Endothelial cell of hepatic sinusoid (primary cell): ENCODE data around the gene CIZ1.

Source experiments
- in situ Hi-C: cut with HindIII; loops from 2 replicates; pipeline ENCODE4 v1.10.0; 2017; ENCODE audit warnings: low sequenced_read_pairs

Gene CIZ1

DNA sequence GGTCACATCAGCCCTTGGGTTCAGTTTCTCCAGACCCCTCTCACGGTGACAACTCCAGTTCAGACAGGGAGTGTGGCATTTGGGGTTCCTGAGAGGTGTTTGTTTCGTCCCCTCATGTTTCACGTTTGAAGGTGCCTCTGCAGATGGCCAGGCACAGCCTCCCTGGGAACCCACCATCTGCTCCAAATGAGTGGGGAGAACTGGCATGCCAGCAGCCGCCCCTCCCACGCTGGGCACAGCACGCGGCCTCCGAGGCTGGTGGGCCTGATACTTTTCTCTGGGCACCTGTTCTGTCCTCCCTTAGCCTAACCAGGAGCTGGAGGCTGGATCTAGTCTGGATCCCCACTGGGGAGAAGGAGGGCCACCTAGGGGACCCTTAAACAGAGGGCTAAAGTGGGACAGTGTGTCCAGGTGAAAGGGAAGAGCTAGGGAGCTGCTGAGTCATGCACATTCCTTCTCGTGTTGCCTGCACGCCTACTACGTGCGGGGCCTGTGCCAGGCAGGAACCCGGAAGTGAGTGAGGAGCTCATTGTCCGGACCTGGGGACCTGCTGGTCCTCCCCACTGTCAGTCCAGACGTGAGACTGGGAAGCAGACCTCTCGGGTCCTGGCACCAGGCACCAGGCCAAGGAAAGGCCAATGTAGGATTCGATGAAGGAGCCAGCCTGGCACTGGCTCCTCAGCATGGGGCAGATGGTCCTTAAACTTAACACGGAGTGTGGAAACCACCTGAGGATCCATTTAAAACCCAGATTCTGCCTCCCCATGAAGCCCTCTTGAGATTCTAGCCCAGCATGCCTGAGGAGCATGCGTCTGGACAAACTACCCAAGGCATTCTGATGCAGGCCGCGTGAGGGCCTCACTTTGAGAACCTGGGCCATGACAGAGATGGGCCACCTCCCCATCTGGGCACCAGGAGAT is 23.5 kb upstream of the CIZ1 start:
- in situ Hi-C loops: no loop called here

DNA sequence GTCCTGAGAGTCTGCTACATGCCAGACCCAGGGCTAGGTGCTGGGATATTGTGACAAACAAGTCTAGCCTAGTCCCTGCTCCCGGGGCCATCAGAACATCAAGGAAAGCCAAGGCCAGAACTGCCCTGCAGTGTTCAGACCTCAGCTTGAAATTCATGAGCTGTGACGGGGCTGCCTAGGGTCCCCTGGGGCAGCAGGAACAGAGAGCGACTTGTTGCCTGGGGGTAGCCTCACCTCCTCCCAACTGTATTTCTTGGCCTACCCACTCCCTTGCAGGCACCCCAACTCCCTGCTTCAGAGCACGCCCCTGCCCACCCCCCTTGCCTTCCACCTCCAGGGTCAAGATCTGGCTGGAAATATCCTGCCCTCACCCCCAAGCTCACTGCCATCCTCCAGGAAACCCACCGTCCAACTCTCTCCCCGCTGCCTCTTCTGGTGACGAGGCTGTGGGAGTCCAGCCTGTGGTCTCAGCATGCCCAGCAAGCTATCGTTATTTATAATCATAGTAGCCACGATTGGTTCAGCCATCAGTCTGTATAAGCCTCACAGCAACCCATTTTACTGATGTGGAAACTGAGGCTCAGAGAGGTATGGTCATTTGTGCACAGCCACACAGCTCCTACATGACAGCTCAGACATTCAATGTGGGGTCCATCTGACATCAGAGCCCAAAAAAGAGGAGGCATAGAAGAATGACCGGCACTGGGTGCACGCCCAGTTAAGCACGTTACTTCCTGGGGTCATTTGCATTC is 22.6 kb upstream of the CIZ1 start:
- in situ Hi-C loops: no loop called here

GRCh38 chr9:128211981-128212281 is 20.6 kb upstream of the CIZ1 start:
- in situ Hi-C loops: no loop called here

DNA sequence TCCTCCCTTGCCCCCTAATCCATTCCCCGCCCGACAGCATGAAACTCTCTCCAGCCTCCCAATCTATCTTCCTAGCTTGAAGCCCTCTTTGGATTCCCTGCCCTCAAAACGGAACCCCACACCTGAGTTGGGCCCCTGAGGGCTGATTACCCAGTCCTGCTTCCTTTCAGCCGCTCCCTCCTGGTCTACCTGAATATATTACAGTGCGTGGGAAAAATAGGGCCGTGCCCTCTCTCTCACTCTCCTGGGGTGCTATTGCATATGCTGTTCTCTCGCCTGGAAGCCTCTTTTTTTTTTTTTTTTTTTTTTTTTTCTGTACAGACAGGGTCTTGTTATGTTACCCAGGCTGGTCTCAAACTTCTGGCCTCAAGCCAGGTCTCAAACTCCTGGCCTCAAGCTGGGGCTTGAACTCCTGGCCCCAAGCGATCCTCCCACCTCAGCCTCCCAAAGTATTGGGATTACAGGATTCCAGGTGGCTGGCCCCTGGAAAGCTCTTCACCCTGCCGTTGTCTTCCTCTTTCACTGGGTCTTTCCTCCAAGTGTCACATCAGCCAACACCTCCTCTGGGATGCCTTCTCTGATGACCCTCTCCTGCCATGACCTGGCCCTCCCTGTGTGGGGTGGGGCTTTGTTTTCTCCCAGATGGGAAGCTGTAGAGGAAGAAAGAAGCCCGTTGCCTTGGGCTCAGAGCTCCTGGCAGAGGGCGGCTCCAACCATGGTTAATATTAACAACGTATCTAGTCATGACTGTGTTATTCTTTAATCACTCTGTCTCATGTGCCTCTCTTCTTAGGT is 20.0 kb upstream of the CIZ1 start:
- in situ Hi-C loops: no loop called here

GRCh38 chr9:128208946-128209669 is 17.7 kb upstream of the CIZ1 start:
- in situ Hi-C loops: no loop called here

DNA sequence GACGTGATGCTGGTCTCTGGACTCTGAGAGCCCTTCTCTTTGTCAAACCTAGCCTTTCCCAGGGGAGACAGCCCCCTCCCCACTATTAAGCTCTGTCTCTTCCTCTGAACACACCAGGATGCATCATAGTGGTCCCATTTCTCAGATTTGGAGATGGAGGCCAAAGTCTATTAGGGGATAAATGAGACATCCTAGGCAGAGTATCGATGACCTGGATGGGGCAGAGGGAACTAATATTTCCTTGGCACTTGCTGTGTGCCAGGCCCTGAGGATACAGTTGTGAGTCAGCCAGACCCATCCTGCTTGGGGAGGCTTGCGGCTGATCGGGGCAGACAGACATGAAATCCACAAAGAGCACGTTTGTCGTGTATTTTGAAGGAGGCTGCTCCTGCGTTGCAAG is 17.0 kb upstream of the CIZ1 start:
- in situ Hi-C loops: no loop called here

GRCh38 chr9:128206916-128207910 is 15.8 kb upstream of the CIZ1 start:
- in situ Hi-C loops: no loop called here

GRCh38 chr9:128206484-128206883 is 15.1 kb upstream of the CIZ1 start:
- in situ Hi-C loops: no loop called here

DNA sequence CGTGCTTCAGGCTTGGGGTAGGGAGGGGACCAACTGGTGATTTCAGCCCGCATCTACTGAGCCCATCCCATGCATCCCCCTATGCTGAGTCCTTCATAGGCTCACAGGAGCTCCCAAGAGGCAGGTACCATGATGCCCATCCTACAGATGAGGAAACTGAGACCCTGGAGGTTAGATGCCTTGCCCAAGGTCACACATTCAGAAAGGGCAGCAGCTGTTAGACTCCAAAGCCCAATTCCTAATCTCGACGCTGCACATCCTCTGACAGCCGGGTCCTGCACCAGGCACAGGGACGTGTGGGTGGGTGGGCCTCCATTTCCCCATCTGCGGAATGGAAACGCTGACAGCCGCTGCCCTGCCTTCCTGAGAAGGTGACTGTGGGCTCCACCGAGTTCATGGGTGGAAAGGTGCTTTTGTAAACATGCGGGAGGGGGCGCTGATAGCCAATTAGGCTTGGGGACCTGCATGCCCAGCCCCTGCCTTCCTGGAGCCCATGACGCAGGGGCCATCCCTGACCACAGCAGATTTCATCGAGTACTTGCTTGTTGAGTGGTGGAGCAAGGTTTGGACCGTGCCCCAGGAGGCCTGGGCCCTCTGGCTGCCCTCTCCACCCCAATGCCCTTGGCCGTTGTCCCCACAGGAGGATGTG is 14.0 kb upstream of the CIZ1 start:
- in situ Hi-C loops: no loop called here

DNA sequence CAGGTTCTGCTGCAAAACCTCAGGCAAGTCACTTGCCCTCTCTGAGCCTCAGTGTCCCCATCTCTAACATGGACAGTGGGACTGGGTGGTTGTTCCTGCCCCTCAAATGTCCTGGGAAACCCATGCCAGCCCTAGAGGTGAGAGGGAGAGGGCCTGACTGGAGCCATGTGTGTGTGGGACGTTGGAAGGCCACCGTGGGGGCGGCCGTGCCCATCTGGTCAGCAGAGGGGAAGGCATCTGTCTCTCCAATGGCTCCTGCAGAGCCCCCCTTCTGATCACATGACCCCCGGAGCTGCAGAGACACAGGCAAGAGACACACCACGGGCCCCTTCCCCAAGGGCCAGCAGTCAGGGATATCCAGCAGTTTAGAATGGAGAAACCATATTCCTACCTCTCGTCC is 13.5 kb upstream of the CIZ1 start:
- in situ Hi-C loops: no loop called here

DNA sequence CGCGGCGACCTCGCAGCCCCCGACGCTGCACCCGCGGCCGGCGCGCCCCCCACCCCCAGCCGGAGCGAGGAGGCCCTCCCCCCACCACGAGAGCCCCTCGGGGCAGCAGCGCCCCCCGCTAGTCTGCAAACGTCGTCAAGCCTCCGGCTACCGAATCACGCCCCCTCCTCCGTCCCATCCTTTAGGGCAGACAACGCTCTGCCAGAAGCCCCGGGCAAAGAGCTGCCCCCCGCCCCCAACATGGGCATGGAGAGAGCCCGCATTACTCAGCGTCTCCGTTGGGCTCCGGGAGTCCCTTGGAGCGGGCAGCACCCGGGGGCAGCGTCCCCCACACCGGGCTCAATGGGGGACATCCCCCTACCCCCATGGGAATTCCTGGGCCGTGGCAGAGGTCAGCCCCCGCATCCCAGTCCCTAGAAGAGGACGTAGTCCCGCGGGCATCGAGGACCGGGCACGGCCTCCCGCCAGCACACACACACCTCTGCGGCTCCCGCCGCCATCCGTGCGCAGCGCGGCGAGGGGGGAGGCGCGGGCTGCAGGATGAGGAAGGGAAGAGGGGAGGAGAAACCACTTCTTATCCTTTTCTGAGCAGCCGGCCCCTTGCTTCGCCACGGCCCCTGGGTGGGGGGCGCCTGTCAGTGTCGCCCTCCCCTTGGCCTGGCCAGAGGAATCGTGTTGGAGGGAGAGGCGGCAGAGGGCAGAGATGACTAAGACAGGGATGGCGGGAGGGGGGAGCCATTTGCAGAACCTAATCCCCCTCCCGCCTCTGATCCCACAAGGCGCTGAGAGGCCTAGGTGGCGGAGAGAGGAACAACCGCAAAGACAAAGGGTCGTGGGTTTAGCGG is 12.6 kb upstream of the CIZ1 start:
- in situ Hi-C loops: no loop called here

DNA sequence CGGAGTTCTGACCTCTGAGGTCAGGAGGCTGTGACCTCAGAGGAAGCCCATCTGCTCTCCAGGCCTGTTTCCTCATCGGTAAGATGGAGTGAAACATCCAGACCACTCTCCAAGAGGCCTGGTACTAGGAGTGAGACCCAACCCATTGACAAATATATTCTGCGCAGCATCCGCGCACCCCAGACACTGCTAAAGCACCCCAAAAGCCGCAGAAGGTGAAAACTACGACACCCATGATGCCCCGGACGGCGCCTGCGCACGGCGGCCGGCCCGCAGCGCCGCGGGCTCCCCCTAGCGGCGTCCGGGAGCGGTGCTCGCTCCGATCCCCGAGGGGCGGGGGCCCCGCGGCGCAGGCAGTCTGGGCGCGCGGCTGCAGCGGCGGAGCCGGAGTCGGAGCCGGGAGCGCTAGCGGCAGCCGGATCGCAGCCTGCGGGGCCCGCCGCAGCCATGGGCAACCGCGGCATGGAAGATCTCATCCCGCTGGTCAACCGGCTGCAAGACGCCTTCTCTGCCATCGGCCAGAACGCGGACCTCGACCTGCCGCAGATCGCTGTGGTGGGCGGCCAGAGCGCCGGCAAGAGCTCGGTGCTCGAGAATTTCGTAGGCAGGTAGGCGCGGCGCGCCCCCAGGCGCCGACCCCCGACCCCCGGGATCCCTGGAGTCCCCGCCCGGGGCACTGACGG is 11.8 kb upstream of the CIZ1 start, which contains the start of gene DNM1:
TSS of gene DNM1 (plus strand) at position 356 of the 683 bp plus-strand sequence. CDS start at position 448, 92 bp downstream.
- in situ Hi-C loops: no loop called here

DNA sequence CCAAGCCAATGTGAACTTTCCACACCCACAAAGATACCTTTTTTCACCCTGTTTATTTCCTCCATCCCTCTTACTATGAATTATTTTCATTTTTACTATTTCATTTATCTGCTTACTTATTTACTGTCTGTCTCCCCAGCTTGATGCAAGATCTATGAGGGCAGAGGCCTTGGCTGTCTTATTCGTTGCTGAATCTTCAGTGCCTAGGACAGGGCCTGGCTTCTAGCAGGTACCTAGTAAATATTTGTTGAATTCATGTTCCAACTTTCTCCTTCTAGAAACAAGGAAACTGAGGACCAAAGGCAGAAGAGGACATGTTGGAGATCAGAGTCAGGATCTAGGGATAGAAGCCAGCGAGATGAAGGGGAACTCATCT is 11.3 kb upstream of the CIZ1 start:
- in situ Hi-C loops: no loop called here

GRCh38 chr9:128201441-128202369 is 10.3 kb upstream of the CIZ1 start:
- in situ Hi-C loops: no loop called here

DNA sequence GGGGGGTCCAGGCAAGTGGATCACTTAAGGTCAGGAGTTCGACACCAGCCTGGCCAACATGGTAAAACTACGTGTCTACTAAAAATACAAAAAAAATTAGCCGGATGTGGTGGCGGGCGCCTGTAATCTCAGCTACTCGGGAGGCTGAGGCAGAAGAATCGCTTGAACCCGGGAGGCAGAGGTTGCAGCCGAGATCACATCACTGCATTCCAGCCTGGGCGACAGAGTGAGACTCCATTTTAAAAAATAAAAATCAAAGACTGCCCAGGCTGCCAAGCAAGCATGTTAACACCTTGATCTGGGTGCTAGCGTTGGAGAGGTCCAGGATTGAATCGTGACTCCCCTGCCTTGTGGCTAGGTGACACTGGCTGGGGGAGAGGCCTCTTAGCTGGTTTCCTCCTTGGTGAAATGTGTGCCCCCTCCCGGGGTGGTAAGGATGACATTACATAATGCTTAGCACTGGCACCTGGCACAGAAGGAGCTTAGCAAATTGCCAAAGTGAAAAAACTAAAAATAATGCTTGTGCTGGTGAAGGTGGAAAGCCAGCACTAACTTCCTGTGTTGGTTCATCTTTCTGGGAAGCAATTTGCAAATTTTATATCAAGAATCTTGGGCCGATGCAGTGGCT is 2.2 kb upstream of the CIZ1 start:
- in situ Hi-C loops: no loop called here
